Measurements from ENCODE around the gene ZMAT5. TPM values are rescaled to one million over a fixed set of nuclear protein-coding genes. Genes with fewer than 3 reads are reported as not detected.

ZMAT5 gene
- total RNA-seq, 4 donors from 2014 or later, result 16.2 to 40.1 (median 24.3) TPM

DNA sequence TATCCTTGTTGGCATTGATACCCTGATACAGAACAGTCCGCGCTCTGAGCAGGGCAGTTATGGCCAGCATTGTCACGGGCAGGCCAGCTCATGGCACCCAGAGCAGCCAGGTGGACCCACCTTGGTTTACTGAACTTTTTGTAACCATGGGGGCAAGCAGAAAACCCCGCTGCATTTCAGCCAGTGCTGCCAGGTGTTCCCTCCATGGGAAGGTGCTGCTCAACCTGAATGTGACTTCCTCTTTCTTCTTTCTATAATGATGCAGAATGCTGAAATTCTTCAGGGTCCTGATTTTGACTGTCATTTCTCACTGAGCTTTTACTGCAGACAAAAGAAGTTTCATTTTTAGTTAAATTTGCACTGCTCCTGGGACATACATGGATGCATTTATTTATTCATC lies 82.6 kb downstream of the ZMAT5 start:
- no peak for TF ChIP-seq POLR2A (IDR thresholded peaks at IDR 0.05)
- TF ChIP-seq, protein P1, sequence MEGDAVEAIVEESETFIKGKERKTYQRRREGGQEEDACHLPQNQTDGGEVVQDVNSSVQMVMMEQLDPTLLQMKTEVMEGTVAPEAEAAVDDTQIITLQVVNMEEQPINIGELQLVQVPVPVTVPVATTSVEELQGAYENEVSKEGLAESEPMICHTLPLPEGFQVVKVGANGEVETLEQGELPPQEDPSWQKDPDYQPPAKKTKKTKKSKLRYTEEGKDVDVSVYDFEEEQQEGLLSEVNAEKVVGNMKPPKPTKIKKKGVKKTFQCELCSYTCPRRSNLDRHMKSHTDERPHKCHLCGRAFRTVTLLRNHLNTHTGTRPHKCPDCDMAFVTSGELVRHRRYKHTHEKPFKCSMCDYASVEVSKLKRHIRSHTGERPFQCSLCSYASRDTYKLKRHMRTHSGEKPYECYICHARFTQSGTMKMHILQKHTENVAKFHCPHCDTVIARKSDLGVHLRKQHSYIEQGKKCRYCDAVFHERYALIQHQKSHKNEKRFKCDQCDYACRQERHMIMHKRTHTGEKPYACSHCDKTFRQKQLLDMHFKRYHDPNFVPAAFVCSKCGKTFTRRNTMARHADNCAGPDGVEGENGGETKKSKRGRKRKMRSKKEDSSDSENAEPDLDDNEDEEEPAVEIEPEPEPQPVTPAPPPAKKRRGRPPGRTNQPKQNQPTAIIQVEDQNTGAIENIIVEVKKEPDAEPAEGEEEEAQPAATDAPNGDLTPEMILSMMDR (IDR thresholded peaks at IDR 0.05), result no peak
- Histone ChIP-seq H3K36me3 (peaks cover 13 to 19% of the 10 kb centered on the region in 2 donors), H3K9me3 (no peaks in the 10 kb centered on the region), H3K27me3 (no peaks in the 10 kb centered on the region), H3K4me3 (replicated peaks in 1 of 3) (no peak overlapping the region), H3K4me1 (no peaks in the 10 kb centered on the region), H3K27ac (no peak overlapping the region)
- DNase-seq, result no peak
- intact Hi-C loops (cut with DNase I), result no loop called here
- 91 to 96% methylated on average over 4 of the region's 4 CpGs for WGBS, 2 donors

DNA sequence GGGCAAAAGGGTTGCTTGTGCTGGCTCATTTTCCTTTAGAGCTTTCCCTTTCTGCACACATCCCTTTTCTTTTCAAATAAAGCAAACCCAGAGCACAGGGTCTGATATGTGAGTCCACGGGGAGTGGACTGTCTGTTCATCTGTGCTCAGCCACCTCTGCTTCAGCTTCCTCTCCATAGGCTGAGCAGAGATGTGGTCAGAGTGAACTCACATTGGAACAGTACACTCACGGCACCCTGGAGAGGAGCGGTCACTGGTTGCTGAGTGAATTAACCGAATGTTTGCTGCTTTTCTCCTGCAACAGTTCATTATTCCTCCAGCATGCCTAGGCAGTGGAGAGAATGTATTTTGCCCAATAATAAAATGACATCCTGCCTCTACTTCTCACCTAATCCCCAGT lies 83.3 kb downstream of the ZMAT5 start:
- WGBS, 2 donors, result 72 to 85% methylated on average over 4 of the region's 4 CpGs
- H3K36me3 ChIP-seq, result peaks cover 20 to 26% of the 10 kb centered on the region in 2 donors
- no peak overlapping the region for H3K27ac ChIP-seq
- no peak for DNase-seq
- H3K9me3 ChIP-seq, result no peaks in the 10 kb centered on the region
- no peaks in the 10 kb centered on the region for H3K4me1 ChIP-seq
- TF ChIP-seq POLR2A (IDR thresholded peaks at IDR 0.05), result no peak
- TF ChIP-seq, protein P1 (IDR thresholded peaks at IDR 0.05), result no peak
- no peaks in the 10 kb centered on the region for H3K27me3 ChIP-seq
- no peak overlapping the region for H3K4me3 ChIP-seq (replicated peaks in 1 of 3)
- intact Hi-C loops (cut with DNase I), result no loop called here

Small RNAs within 50 kb of the gene (small RNA-seq; reads per million reads assigned to genes)
- gene AC004882.2, result not detected
- gene RF00019, result not detected

Other genes starting within 250 kb of the ZMAT5 start
- 10 to 100 TPM; 23.9 to 46.6 (median 30.3) TPM for gene THOC5, start 213.2 kb downstream of the ZMAT5 start, total RNA-seq
- gene NIPSNAP1, start 185.9 kb downstream of the ZMAT5 start, total RNA-seq, result 10 to 100 TPM; 24.2 to 55.4 (median 39.6) TPM
- gene NF2, start 163.4 kb downstream of the ZMAT5 start, total RNA-seq, result 10 to 100 TPM; 37.5 to 65.5 (median 51.6) TPM
- gene CABP7, start 47.0 kb downstream of the ZMAT5 start, total RNA-seq, result 1 to 10 TPM in 1 of 4 donors, under 1 TPM in 1, not detected in 2; 0.73 to 1.0 TPM
- gene UQCR10, start 362 bp upstream of the ZMAT5 start, total RNA-seq, result 100 to 1,000 TPM in 1 of 4 donors, 10 to 100 TPM in 3; 20.6 to 134 (median 70.8) TPM
- 10 to 100 TPM; 47.6 to 66.8 (median 51.3) TPM for gene ASCC2, start 71.3 kb upstream of the ZMAT5 start, total RNA-seq
- 100 to 1,000 TPM in 1 of 4 donors, 10 to 100 TPM in 3; 52.8 to 101 (median 69.1) TPM for gene MTMR3, start 116.2 kb upstream of the ZMAT5 start, total RNA-seq